ENCODE results near the gene NXNL2.

GRCh38 chr9:88586452-88586851 is 51.5 kb downstream of the NXNL2 start:
- TF ChIP-seq POLR2A (IDR thresholded peaks at IDR 0.05) (no peak), CTCF (IDR thresholded peaks at IDR 0.05) (no peak)

Data from body of pancreas (tissue), 4 donors.